HL-60/S4 (cell line): ENCODE results near the gene DENND1B.
"Not testable (repeated sequence)": the region's sequence is repeated elsewhere in the genome, so short reads cannot be mapped to it uniquely, and the experiment has no call there.

ENCODE experiments used
- in situ Hi-C: fragments of 300-500 bp; cut with MboI; formaldehyde crosslinking; loops from 2 replicates; pipeline ENCODE4 v1.14.3; 2022; ENCODE audit warnings: low sequenced_read_pairs

Gene DENND1B

DNA sequence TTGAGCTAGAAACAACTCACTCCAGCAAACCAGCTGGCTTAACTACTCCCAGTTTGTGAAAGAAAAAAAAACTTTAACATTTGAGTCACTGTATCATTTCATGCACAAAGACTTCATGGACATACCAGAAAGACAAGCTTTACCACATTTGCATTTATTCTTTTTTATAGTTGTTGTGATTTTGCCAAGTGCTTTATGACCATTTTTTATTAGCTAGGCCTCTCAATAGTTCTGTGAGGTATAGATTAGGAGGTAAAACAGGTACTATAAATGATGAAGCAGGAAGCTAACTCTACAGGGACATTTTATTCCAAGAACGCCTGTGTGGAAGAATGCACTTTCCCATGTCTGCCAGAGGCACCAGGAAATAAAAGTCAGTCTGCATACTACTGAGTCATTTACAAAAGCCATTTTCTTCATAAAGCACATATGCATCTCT is 8.2 kb upstream of the DENND1B start:
- in situ Hi-C loops = no loop called here

GRCh38 chr1:197782722-197783360 is 7.6 kb upstream of the DENND1B start:
- in situ Hi-C loops = no loop called here

- in situ Hi-C loops = no loop called here
Measured at GRCh38 chr1:197781968-197782721, 6.9 kb upstream of the DENND1B start.

DNA sequence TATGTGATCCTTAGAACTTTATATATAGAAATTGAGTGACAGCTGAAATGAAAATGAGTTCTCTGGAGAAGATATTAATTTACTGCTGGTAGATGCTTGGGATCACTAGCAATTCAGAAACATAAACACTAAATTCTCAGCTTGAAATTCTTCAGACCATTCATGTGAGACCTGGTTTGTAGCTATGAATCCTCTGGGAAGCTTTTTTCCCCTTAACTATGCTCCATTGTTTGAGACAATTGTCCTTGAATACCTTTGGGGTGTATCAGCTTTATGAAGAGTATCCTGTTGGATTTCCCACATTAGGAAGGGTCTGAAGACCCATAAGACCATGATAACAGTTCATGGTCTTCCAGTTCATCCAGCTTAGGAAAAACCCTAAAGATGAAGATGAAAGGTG is 4.6 kb upstream of the DENND1B start:
- in situ Hi-C loops = no loop called here

DNA sequence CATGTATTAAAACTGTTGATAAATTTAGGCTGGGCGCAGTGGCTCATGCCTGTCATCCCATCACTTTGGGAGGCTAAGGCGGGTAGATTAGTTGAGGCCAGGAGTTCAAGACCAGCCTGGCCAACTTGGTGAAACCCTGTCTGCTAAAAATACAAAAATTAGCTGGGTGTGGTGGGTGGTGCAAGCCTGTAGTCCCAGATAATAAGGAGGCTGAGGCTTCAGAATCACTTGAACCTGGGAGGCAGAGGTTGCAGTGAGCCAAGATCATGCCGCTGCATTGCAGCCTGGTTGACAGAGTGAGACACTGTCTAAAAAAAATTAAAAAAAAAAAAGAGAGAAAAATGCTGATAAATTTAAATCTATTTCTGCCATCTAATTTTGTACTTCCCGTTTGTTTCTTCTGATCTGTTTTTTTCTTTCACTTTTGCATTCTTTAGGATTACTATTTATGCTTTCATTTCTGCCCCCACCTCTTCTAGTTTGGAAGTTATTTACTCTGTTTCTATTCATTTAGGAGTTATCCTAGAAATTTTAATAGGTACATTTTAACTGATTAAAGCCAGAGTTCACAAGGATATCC is 3.2 kb upstream of the DENND1B start:
- in situ Hi-C loops = no loop called here

DNA sequence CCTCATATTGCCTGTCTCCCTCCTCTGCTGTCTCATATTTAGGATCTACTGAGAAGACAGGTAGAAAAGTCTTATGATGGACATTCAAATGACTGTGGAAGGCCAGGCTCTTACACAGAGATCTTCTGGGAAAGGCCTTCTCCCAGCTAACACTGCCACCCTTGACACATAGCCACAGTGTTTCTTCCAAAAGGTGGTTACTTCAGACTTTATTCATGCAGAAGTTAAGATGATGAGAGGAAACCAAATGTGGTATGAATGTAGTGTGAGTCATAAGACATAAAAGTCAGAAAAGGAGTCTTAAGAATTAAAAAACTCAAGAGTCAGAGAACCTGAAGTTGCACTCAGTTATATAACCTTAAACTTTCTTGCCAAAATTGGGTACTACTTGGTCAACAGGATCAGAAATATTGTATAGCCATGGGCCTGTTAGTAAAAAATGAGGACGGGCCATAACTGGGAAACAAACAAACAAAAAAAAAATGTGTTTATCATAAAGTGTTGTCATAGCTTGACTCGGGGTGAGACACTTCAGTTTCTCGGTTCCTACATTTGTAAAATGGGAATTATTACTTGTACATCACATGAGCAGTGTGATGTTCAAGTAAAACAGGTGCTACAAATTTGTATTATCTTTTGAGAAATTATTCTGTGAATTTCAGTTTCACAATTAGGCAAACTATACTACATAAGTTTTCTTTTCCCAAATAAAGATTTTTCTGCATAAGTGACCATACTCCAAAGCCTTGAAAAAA is 1.2 kb upstream of the DENND1B start:
- in situ Hi-C loops = no loop called here

DNA sequence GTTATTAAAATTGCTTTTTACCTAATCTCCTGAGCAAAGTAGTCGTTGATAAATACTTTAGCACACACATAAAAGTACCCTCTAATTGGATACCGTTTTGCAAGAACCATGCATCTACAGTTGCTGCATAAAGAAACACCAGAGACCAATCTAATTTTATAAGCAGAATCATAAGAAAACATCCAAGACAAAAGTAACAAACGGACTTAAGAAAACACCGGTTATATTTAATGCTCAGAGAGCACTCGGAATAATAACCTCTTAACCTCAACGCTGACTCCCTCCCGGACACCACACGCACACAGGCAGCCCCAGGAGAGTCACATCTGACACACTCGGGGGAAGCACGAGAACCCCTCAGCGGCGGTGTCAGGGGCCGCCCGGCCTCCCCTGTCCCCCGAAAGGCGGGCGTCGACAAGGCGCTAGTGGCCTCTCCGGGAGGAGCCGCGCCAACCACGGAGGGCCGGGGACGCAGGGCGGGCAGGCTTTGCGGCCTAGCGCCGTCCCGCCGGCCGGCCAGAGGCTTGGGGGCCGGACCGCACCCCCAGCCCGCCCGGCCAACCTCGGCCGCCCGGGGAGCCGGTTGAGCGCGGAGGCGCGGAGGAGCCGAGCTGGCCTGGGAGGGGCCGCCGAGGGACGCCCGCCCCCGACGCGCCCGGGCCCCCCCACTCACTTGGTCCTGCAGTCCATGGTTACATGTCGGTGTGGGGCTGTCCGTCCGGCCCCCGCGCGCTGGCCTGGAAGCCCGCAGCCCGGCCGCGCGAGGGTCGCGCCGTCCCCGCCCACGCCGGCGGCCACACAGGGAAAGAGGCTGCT is 606 bp downstream of the DENND1B start:
- in situ Hi-C loops = no loop called here

DNA sequence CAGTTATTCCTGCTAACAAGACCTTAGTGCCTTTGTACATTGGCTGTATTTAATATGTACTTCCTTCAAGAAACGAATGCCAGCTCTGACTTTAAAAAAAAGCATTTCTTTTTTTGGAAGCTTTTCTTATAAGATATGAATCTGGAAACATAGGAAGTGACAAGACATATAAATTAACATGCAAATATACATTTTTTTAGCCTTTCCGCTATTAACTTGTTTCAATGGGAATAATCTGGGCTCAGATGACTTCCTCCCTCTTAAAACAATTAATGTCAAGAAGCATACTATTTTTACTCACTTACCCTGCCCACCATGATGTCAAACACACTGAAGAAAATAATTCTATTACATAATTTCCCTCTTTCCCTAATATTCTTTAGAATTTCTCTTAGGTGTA is 1.4 kb downstream of the DENND1B start:
- in situ Hi-C loops = no loop called here

DNA sequence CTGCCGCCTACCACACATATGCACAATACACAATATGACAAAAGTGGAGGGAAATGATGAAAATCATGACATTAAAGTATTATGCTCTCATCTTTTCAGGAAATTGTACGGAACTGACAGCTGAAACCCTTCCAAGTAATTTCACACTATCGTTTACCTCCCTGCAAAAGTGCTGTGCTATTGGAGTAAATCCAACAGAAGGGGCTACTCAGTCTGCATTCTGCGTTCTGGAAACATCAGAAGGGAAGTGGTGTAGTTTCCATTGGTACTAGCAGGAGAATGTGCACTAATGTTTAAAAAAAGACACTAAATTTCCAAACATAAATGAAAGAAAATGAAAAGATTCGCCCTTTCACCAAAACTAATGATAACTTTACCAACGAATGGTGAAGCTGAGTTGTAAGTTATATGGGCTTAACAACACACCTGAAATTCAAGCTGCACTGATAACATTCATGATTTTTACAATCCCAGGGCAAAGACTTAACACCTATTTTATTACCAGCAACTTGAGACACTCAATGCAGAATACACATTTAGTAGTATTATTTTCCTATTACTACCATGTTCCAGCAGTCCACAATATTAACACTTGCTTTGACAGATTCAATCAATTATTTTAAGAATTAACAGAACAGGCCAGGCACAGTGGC is 3.2 kb downstream of the DENND1B start:
- in situ Hi-C loops = no loop called here

- in situ Hi-C loops = no loop called here
Measured at GRCh38 chr1:197771386-197771785, 3.9 kb downstream of the DENND1B start.

- in situ Hi-C loops = no loop called here
Measured at GRCh38 chr1:197770243-197770642, 5.0 kb downstream of the DENND1B start.

- in situ Hi-C loops = no loop called here
Measured at GRCh38 chr1:197769287-197769686, 6.0 kb downstream of the DENND1B start.

- in situ Hi-C loops = no loop called here
Measured at GRCh38 chr1:197768014-197768805, 7.1 kb downstream of the DENND1B start.

DNA sequence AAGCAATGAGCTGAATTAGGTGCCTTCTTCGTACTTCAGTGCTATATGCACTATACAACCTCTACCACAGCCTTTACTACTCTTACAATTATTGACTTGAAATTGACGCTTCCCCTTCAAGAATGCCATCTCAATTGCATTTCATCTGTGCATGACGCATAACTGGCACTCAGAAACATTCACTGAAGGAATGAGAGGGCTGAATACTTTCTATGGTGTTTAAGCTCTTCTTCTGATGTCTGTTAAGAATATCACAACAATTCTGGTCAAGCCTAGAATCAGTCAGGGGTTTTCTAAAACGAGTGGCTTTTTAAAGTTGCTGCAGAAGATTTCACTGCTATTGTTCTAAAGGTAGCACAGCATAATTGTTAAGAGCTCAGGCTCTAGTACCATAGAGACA is 11.5 kb downstream of the DENND1B start:
- in situ Hi-C loops = no loop called here

DNA sequence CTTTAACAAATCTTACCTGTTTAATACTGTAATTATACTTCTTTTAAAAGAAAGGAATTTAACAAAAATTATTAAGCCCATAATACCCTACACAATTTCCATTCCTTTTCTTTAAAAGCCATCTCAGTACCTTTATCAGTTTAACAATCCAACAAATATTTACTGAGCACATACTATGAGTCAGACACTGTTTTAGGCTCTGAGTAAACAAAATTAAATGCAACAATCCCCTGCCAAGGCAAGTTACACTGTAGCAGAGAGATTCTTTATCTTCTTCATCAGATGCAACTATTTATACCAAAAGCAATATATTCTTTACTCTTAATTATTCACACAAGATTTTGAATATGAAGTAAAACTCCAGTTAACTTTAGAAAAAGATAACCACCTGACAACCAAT is 12.0 kb downstream of the DENND1B start:
- in situ Hi-C loops = no loop called here

DNA sequence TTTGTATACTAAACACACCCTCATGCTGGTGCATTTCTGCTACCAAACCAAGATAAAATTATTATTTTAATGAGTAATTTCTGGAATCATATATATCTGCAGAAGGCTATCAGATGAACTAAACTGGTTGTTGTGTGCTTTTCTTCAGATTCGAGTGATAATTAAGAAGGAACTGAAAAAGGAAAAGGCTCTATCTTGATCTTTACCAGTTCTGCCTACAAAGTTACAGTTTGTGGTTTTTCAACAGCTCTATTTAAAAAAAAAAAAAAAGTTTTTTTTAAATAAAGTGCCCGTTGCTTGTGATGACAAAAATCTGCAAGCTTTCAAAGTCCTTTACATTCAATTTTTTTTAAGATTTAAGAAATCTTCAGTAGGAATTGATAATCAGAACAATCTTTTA is 13.6 kb downstream of the DENND1B start:
- in situ Hi-C loops = no loop called here

DNA sequence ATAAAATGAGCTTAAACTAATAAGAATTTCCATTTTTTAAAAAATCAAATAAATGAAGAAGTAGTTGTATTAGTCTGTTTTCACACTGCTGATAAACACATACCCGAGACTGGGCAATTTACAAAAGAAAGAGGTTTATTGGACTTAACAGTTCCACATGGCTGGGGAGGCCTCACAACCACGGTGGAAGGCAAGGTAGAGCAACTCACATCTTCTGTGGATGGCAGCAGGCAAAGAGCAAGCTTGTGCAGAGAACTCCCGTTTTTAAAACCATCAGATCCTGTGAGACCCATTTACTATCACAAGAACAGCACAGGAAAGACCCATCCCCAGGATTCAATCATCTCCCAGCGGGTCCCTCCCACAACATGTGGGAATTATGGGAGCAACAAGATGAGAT is 19.7 kb downstream of the DENND1B start:
- in situ Hi-C loops = not testable (repeated sequence)

DNA sequence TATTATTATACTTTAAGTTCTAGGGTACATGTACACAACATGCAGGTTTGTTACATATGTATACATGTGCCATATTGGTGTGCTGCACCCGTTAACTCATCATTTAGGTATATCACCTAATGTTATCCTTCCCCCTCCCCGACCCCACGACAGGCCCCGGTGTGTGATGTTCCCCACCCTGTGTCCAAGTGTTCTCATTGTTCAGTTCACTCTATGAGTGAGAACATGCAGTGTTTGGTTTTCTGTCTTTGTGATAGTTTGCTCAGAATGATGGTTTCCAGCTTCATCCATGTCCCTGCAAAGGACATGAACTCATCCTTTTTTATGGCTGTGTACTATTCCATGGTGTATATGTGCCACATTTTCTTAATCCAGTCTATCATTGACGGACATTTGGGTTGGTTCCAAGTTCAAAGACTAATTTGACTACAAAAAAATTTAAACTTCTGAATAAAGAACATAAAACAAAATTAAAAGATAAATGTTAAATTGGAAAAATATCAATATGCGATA is 22.6 kb downstream of the DENND1B start:
- in situ Hi-C loops = not testable (repeated sequence)

- in situ Hi-C loops = no loop called here
Measured at GRCh38 chr1:197750366-197750765, 24.9 kb downstream of the DENND1B start.
